Ectodermal cell (in vitro differentiated cells): Measurements from ENCODE around the gene TNPO2.

ENCODE experiments used
- H3K27ac ChIP-seq: 2 replicates; pipeline ENCODE4 v1.7.0; 2013; ENCODE audit warnings: mild to moderate bottlenecking, low read depth, low read length; ENCODE audit not compliant: insufficient read depth, poor library complexity, severe bottlenecking
- H3K27me3 ChIP-seq: 2 replicates; pipeline ENCODE4 v1.7.0; 2013; ENCODE audit warnings: mild to moderate bottlenecking, low read length; ENCODE audit not compliant: insufficient read depth, control insufficient read depth, poor library complexity, severe bottlenecking
- H3K36me3 ChIP-seq: one replicate; pipeline ENCODE4 v1.7.0; 2013; ENCODE audit warnings: low read length; ENCODE audit not compliant: control insufficient read depth, insufficient read depth
- H3K4me1 ChIP-seq: one replicate; pipeline ENCODE4 v1.7.0; 2013; ENCODE audit warnings: low read length; ENCODE audit not compliant: control insufficient read depth, insufficient read depth
- H3K4me3 ChIP-seq: 2 replicates; pipeline ENCODE4 v1.7.0; 2013; ENCODE audit warnings: low read depth, low read length, control low read depth; ENCODE audit not compliant: insufficient read depth
- H3K9me3 ChIP-seq: 2 replicates; pipeline ENCODE4 v1.7.0; 2013; ENCODE audit warnings: mild to moderate bottlenecking, low read length, moderate library complexity; ENCODE audit not compliant: control insufficient read depth
- WGBS, 2 experiments: methylation state at CpG; one replicate each; pipeline ENCODE4 v1.1.7; 2013; ENCODE audit warnings: missing lambda C conversion rate in 2 of 2; 5-methylcytosine and 5-hydroxymethylcytosine counted together

TNPO2 gene

GRCh38 chr19:12667731-12668302, 55.9 kb downstream of the TNPO2 start:
- 91 to 94% methylated on average over 4 of the region's 4 CpGs for WGBS, 2 experiments
- no peak overlapping the region for H3K27ac ChIP-seq
- H3K9me3 ChIP-seq = no peaks in the 10 kb centered on the region
- no peak overlapping the region for H3K4me3 ChIP-seq
- H3K36me3 ChIP-seq = peaks cover 7% of the 10 kb centered on the region
- peaks cover 19% of the 10 kb centered on the region for H3K4me1 ChIP-seq
- no peaks in the 10 kb centered on the region for H3K27me3 ChIP-seq

- H3K27ac ChIP-seq = no peak within 1 kb of the TSS
Measured at GRCh38 chr19:12666265-12667048, 57.3 kb downstream of the TNPO2 start, which contains the start of the genes MAN2B1 and WDR83. Gene MAN2B1 (minus strand): TSS chr19:12666742. CDS start chr19:12666701, 41 bp downstream. Gene WDR83 (plus strand): TSS chr19:12666807. CDS start chr19:12669791, 2,984 bp downstream.

DNA sequence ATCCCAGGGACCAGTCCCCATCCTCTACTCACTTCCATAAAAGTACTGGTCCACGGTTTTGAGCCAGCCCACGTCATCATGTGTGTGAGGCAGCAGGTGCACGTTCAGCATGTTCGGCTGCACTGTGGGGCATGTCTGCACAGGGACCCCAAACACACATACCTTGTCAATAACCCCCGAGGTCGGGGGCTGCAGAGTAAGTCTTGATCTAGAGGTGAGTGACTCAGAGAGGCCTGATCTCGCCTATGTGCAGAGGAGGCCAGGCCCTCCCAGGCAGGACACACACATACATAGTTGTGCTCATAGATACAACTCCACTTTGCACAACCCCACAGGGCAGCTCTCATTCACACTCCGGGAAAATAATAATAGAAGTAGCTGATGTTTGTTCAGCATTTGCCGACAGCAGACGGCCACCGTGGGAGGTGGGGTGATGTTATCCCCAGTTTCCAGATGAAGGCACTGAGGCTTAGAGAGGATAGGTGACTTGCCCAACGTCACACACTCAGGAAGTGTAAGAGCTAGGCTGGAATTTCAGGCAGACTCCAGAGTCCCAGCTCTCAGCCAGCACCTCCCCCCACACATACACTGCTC, 58.0 kb downstream of the TNPO2 start:
- Histone ChIP-seq H3K4me1 (peaks cover 19% of the 10 kb centered on the region), H3K27me3 (no peaks in the 10 kb centered on the region), H3K9me3 (no peaks in the 10 kb centered on the region), H3K27ac (no peak overlapping the region), H3K4me3 (peak overlapping the region; percentile 68), H3K36me3 (peaks cover 15% of the 10 kb centered on the region)
- WGBS, 2 experiments = 82 to 88% methylated on average over 12 of the region's 12 CpGs

More at GRCh38 chr19:12666265-12667048, 57.3 kb downstream of the TNPO2 start, which contains the start of the genes MAN2B1 and WDR83:
- Histone ChIP-seq H3K4me1 (peaks cover 19% of the 10 kb centered on the region), H3K27me3 (no peaks in the 10 kb centered on the region), H3K4me3 (peak within 1 kb of the TSS; percentile 68), H3K36me3 (peaks cover 8% of the 10 kb centered on the region), H3K9me3 (no peaks in the 10 kb centered on the region)
- 4 to 5% methylated on average over 46 of the region's 46 CpGs for WGBS, 2 experiments

- 96 to 97% methylated on average over 10 of the region's 10 CpGs for WGBS, 2 experiments
Measured at GRCh38 chr19:12665281-12665573, 58.5 kb downstream of the TNPO2 start.

GRCh38 chr19:12664406-12665280, 59.1 kb downstream of the TNPO2 start:
- 87 to 91% methylated on average over 29 of the region's 29 CpGs for WGBS, 2 experiments
- H3K27ac ChIP-seq = no peak overlapping the region

More at GRCh38 chr19:12665281-12665573, 58.5 kb downstream of the TNPO2 start:
- H3K9me3 ChIP-seq = no peaks in the 10 kb centered on the region
- peaks cover 15% of the 10 kb centered on the region for H3K4me1 ChIP-seq
- H3K36me3 ChIP-seq = peaks cover 15% of the 10 kb centered on the region
- no peak overlapping the region for H3K27ac ChIP-seq
- no peaks in the 10 kb centered on the region for H3K27me3 ChIP-seq
- no peak overlapping the region for H3K4me3 ChIP-seq

GRCh38 chr19:12660980-12661379, 62.8 kb downstream of the TNPO2 start:
- Histone ChIP-seq H3K4me3 (no peak overlapping the region), H3K36me3 (peaks cover 19% of the 10 kb centered on the region)
- 94 to 96% methylated on average over 12 of the region's 12 CpGs for WGBS, 2 experiments

More at GRCh38 chr19:12664406-12665280, 59.1 kb downstream of the TNPO2 start:
- no peak overlapping the region for H3K4me3 ChIP-seq
- H3K27me3 ChIP-seq = no peaks in the 10 kb centered on the region
- no peaks in the 10 kb centered on the region for H3K9me3 ChIP-seq
- peaks cover 15% of the 10 kb centered on the region for H3K4me1 ChIP-seq
- H3K36me3 ChIP-seq = peaks cover 15% of the 10 kb centered on the region

GRCh38 chr19:12657966-12658365, 65.8 kb downstream of the TNPO2 start:
- no peak overlapping the region for H3K4me3 ChIP-seq
- no peaks in the 10 kb centered on the region for H3K4me1 ChIP-seq
- H3K27me3 ChIP-seq = no peaks in the 10 kb centered on the region
- H3K36me3 ChIP-seq = peaks cover 18% of the 10 kb centered on the region
- no peaks in the 10 kb centered on the region for H3K9me3 ChIP-seq
- WGBS, 2 experiments = 95 to 97% methylated on average over 22 of the region's 22 CpGs
- no peak overlapping the region for H3K27ac ChIP-seq

More at GRCh38 chr19:12660980-12661379, 62.8 kb downstream of the TNPO2 start:
- Histone ChIP-seq H3K27ac (no peak overlapping the region), H3K4me1 (peaks cover 4% of the 10 kb centered on the region), H3K9me3 (no peaks in the 10 kb centered on the region), H3K27me3 (no peaks in the 10 kb centered on the region)

DNA sequence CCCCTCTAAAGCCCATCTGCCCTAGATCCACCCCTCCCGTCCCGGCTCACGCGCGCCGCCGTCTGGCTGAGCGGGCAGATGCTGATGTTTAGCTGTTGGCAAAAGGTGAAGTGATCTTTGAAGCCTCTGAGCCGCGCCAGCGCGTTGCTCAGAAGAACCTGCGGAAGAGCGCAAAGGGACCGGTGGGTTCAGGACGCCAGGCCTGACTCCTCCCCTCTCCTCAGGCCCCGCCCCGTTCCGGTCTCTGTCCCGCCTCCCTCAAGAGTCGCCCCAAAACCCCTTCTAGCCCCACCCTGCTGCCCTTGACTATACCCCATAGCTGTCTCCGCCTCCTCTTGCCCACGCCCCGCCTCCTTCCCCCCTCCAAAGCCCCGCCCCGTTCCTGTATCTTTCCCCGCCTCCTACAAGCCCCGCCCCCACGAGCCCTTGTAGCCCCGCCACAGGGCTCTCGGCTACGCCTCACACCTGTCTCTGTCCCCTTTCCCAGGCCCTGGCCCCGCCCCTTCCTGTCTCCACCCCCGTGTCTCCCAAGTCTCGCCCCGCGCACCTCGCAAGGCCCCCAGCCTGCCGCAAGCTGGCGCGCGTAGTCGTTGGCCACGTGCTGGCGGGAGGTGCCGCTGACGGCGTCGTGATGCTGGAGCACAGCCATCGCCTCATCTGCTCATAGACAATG, 66.7 kb downstream of the TNPO2 start:
- no peaks in the 10 kb centered on the region for H3K27me3 ChIP-seq
- H3K27ac ChIP-seq = no peak overlapping the region
- peaks cover 18% of the 10 kb centered on the region for H3K36me3 ChIP-seq
- WGBS, 2 experiments = 92 to 94% methylated on average over 49 to 50 of the region's 50 CpGs
- no peaks in the 10 kb centered on the region for H3K4me1 ChIP-seq
- no peak overlapping the region for H3K4me3 ChIP-seq
- no peaks in the 10 kb centered on the region for H3K9me3 ChIP-seq

- Histone ChIP-seq H3K4me3 (no peak overlapping the region), H3K27ac (no peak overlapping the region), H3K4me1 (no peaks in the 10 kb centered on the region), H3K36me3 (peaks cover 10% of the 10 kb centered on the region), H3K9me3 (no peaks in the 10 kb centered on the region), H3K27me3 (no peaks in the 10 kb centered on the region)
- WGBS, 2 experiments = 97% methylated on average over 8 of the region's 8 CpGs
Measured at GRCh38 chr19:12655546-12655945, 68.2 kb downstream of the TNPO2 start.
